H1 (cell line): ENCODE measurements around the gene SLC35A3. TPM values are rescaled to one million over a fixed set of nuclear protein-coding genes. Genes with fewer than 3 reads are reported as not detected.
A peak's percentile ranks its signal among the peaks of the same experiment; 100 is the strongest.

Experiments used
- CTCF ChIA-PET: fragments of 300-600 bp; sonication (Branson Sonifier 250); formaldehyde crosslinking; loops from one replicate; lab custom pipeline; 2021; ENCODE audit not compliant: partially characterized antibody; lab: Charles Lee
- POLR2A ChIA-PET: fragments of 300-600 bp; sonication (Branson Sonifier 250); formaldehyde crosslinking; loops from one replicate; lab custom pipeline; 2021; ENCODE audit warnings: inconsistent platforms; ENCODE audit not compliant: partially characterized antibody; lab: Charles Lee
- DNase-seq, 2 experiments: peaks; one replicate each; pipeline versions ENCODE4 v3.0.0 to v3.0.0-alpha.2; 2010 to 2022; ENCODE audit warnings: low spot score in 2 of 2, low read depth in 1 of 2, mixed read lengths in 1 of 2
- FAIRE-seq: peaks from 2 replicates; lab custom pipeline; 2011; peaks lifted over from hg19 to GRCh38; lab: Jason Lieb, UNC
- H2AFZ ChIP-seq: 2 replicates; pipeline ENCODE4 v1.8.1; 2012; ENCODE audit warnings: low read length, inconsistent platforms
- H2AK5ac ChIP-seq: 2 replicates; pipeline ENCODE4 v1.6.1; 2013; ENCODE audit warnings: low read depth, low read length
- H2BK120ac ChIP-seq: replicated peaks from 2 replicates; pipeline ENCODE3; 2013; ENCODE audit warnings: low read depth, low read length, inconsistent platforms
- H2BK12ac ChIP-seq: 2 replicates; pipeline ENCODE4 v1.6.1; 2013; ENCODE audit warnings: low read depth, low read length
- H2BK15ac ChIP-seq: 2 replicates; pipeline ENCODE4 v1.6.1; 2013; ENCODE audit warnings: low read length
- H2BK20ac ChIP-seq: 2 replicates; pipeline ENCODE4 v1.6.1; 2013; ENCODE audit warnings: low read length
- H2BK5ac ChIP-seq: 2 replicates; pipeline ENCODE4 v1.6.1; 2013; ENCODE audit warnings: low read depth, low read length
- H3K14ac ChIP-seq: 2 replicates; pipeline ENCODE4 v1.6.1; 2013; ENCODE audit warnings: inconsistent platforms; ENCODE audit not compliant: insufficient read length
- H3K18ac ChIP-seq: 2 replicates; pipeline ENCODE4 v1.6.1; 2013; ENCODE audit warnings: low read length; ENCODE audit errors: extremely low read depth
- H3K23ac ChIP-seq: 2 replicates; pipeline ENCODE4 v1.6.1; 2013; ENCODE audit warnings: inconsistent platforms; ENCODE audit not compliant: insufficient read length
- H3K23me2 ChIP-seq: 2 replicates; pipeline ENCODE4 v1.6.1; 2013; ENCODE audit warnings: low read depth, low read length
- H3K27ac ChIP-seq: 2 replicates; pipeline ENCODE4 v1.6.1; 2011; ENCODE audit warnings: low read depth, low read length, inconsistent platforms
- H3K27me3 ChIP-seq, 4 experiments: replicated peaks in 1 of 4; 1 replicate in 1 of 4; 2 replicates in 3 of 4; pipeline versions ENCODE4 v1.6.1 to v1.8.1; 2011 to 2013; ENCODE audit warnings: low read length in 3 of 4, mild to moderate bottlenecking in 3 of 4, inconsistent platforms in 2 of 4, mixed read lengths in 2 of 4, moderate library complexity in 1 of 4; ENCODE audit not compliant: control insufficient read depth in 3 of 4, insufficient read depth in 3 of 4; ENCODE audit errors: extremely low read depth in 1 of 4
- H3K36me3 ChIP-seq, 4 experiments: 2 replicates each; pipeline versions ENCODE4 v1.6.1 to v1.8.1; 2011 to 2013; ENCODE audit warnings: mild to moderate bottlenecking in 4 of 4, low read length in 3 of 4, moderate library complexity in 2 of 4, control low read depth in 1 of 4, inconsistent platforms in 1 of 4; ENCODE audit not compliant: insufficient read depth in 4 of 4, control insufficient read depth in 2 of 4
- H3K4ac ChIP-seq: replicated peaks from 2 replicates; pipeline ENCODE3; 2013; ENCODE audit warnings: low read length, low read depth, mixed read lengths, inconsistent platforms; ENCODE audit not compliant: insufficient read length
- H3K4me1 ChIP-seq, 4 experiments: replicated peaks in 1 of 4; 1 replicate in 1 of 4; 2 replicates in 3 of 4; pipeline versions ENCODE4 v1.6.1 to v1.8.1; 2011 to 2013; ENCODE audit warnings: low read length in 3 of 4, inconsistent platforms in 2 of 4, mixed read lengths in 1 of 4; ENCODE audit not compliant: insufficient read depth in 4 of 4, control insufficient read depth in 3 of 4
- H3K4me2 ChIP-seq, 2 experiments: 2 replicates each; pipeline versions ENCODE4 v1.6.1 to v1.8.1; 2011 to 2013; ENCODE audit warnings: low read depth in 2 of 2, low read length in 2 of 2, control low read depth in 1 of 2, inconsistent platforms in 1 of 2, mild to moderate bottlenecking in 1 of 2; ENCODE audit not compliant: insufficient read depth in 1 of 2
- H3K4me3 ChIP-seq, 4 experiments: fragments of 200-600, 300-600 bp in 1 of 4; sonication (generic), shearing (Covaris generic), sonication (Bioruptor Twin) in 1 of 4; 2 replicates each; pipeline versions ENCODE4 v1.5.1 to v1.8.1; 2011 to 2016; ENCODE audit warnings: low read length in 4 of 4, low read depth in 3 of 4, control low read depth in 2 of 4, inconsistent platforms in 2 of 4, mild to moderate bottlenecking in 2 of 4, mixed read lengths in 1 of 4, moderate library complexity in 1 of 4; ENCODE audit not compliant: insufficient read depth in 2 of 4; ENCODE audit errors: extremely low read depth in 1 of 4
- H3K56ac ChIP-seq: replicated peaks from 2 replicates; pipeline ENCODE3; 2013; ENCODE audit warnings: low read depth, mild to moderate bottlenecking, mixed read lengths, low read length, inconsistent platforms; ENCODE audit not compliant: insufficient read length
- H3K79me1 ChIP-seq: 2 replicates; pipeline ENCODE4 v1.6.1; 2013; ENCODE audit warnings: low read depth, low read length, control low read depth
- H3K79me2 ChIP-seq, 2 experiments: 2 replicates each; pipeline versions ENCODE4 v1.6.1 to v1.8.1; 2012 to 2013; ENCODE audit warnings: low read length in 2 of 2, mild to moderate bottlenecking in 2 of 2, inconsistent platforms in 1 of 2; ENCODE audit not compliant: insufficient read depth in 2 of 2, control insufficient read depth in 1 of 2
- H3K9ac ChIP-seq, 4 experiments: replicated peaks in 1 of 4; 1 replicate in 1 of 4; 2 replicates in 3 of 4; pipeline versions ENCODE4 v1.6.1 to v1.8.1; 2011 to 2013; ENCODE audit warnings: low read depth in 3 of 4, low read length in 3 of 4, control low read depth in 2 of 4, mild to moderate bottlenecking in 2 of 4, moderate library complexity in 2 of 4, inconsistent platforms in 1 of 4; ENCODE audit errors: extremely low read depth in 1 of 4
- H3K9me3 ChIP-seq, 2 experiments: 2 replicates each; pipeline versions ENCODE4 v1.6.1 to v1.8.1; 2012 to 2013; ENCODE audit warnings: mild to moderate bottlenecking in 2 of 2, moderate library complexity in 2 of 2, control low read depth in 1 of 2, inconsistent platforms in 1 of 2, low read depth in 1 of 2, low read length in 1 of 2, mixed read lengths in 1 of 2; ENCODE audit not compliant: insufficient read depth in 2 of 2
- H4K20me1 ChIP-seq, 2 experiments: replicated peaks in 1 of 2; 2 replicates each; pipeline versions ENCODE3 to v1.8.1; 2011 to 2013; ENCODE audit warnings: inconsistent platforms in 2 of 2, low read length in 2 of 2, mild to moderate bottlenecking in 1 of 2; ENCODE audit not compliant: insufficient read depth in 2 of 2, control insufficient read depth in 1 of 2
- H4K5ac ChIP-seq: 2 replicates; pipeline ENCODE4 v1.6.1; 2013; ENCODE audit warnings: low read length, low read depth, mixed read lengths, inconsistent platforms; ENCODE audit not compliant: insufficient read length
- H4K8ac ChIP-seq: 2 replicates; pipeline ENCODE4 v1.8.0; 2013; ENCODE audit warnings: mild to moderate bottlenecking, moderate library complexity, low read length, inconsistent platforms; ENCODE audit not compliant: insufficient read depth; ENCODE audit errors: extremely low read depth
- H4K91ac ChIP-seq: replicated peaks from 2 replicates; pipeline ENCODE3; 2013; ENCODE audit warnings: low read length, mixed read lengths, inconsistent platforms; ENCODE audit not compliant: insufficient read length
- EP300 ChIP-seq, 2 experiments: IDR thresholded peaks; 1 replicate in 1 of 2; 2 replicates in 1 of 2; pipeline ENCODE4 v1.6.1; 2011 to 2012; ENCODE audit warnings: low read depth in 2 of 2, low read length in 2 of 2, mild to moderate bottlenecking in 2 of 2, borderline replicate concordance in 1 of 2, inconsistent platforms in 1 of 2, moderate library complexity in 1 of 2
- FOSL1 ChIP-seq: IDR thresholded peaks from 2 replicates; pipeline ENCODE4 v1.6.1; 2011; ENCODE audit warnings: mild to moderate bottlenecking, low read depth, low read length, moderate library complexity; ENCODE audit not compliant: insufficient read depth
- GABPA ChIP-seq: IDR thresholded peaks from 2 replicates; pipeline ENCODE4 v1.6.1; 2011; ENCODE audit warnings: mild to moderate bottlenecking, low read length, moderate library complexity, borderline replicate concordance; ENCODE audit not compliant: insufficient read depth
- POLR2A ChIP-seq, 2 experiments: IDR thresholded peaks; 1 replicate in 1 of 2; 2 replicates in 1 of 2; pipeline ENCODE4 v1.6.1; 2011; ENCODE audit warnings: low read depth in 2 of 2, low read length in 2 of 2, mild to moderate bottlenecking in 2 of 2; ENCODE audit errors: control extremely low read depth in 1 of 2
- SIN3A ChIP-seq, 2 experiments: IDR thresholded peaks in 1 of 2; conservative IDR thresholded peaks in 1 of 2; 2 replicates each; pipeline ENCODE4 v1.6.1; 2011 to 2012; ENCODE audit warnings: low read length in 2 of 2, improper control_type of control experiment in 1 of 2, low read depth in 1 of 2, mild to moderate bottlenecking in 1 of 2
- WGBS, 2 experiments: shearing (Covaris generic) in 1 of 2; methylation state at CpG; one replicate each; pipeline versions ENCODE4 v1.1.6 to v1.1.7; 2013 to 2015; ENCODE audit warnings: low lambda C conversion rate in 2 of 2, mixed read lengths in 2 of 2, inconsistent platforms in 1 of 2, low coverage in 1 of 2, missing lambda C conversion rate in 1 of 2; ENCODE audit not compliant: insufficient replicate concordance in 2 of 2, insufficient coverage in 1 of 2, insufficient read length in 1 of 2; ENCODE audit errors: extremely low coverage in 1 of 2, missing lambda C conversion rate in 1 of 2; 5-methylcytosine and 5-hydroxymethylcytosine counted together
- polyA plus RNA-seq, 7 experiments: library from polyadenylated mRNA; depleted of rRNA in 3 of 7; stranded (reverse) in 5 of 7; unstranded in 2 of 7; fragments of >200 nt in 5 of 7; fragments of 200-250 nt in 2 of 7; gene quantifications; 1 replicate in 5 of 7; 2 replicates in 1 of 7; 4 replicates in 1 of 7; pipeline versions ENCODE4 v1.2.1 to v1.2.3, GENCODE V29; 2011 to 2013; ENCODE audit warnings: missing spikeins in 2 of 7, mixed read lengths in 2 of 7
- total RNA-seq: library from RNA; stranded (reverse); fragmentation: NEBNext Ultra II Directional; extraction: Animal tissue kit (Norgen Biotek cat#: 25700); gene quantifications from 2 replicates; pipeline ENCODE4 v1.2.1, GENCODE V29; 2021
- TF ChIP-seq, protein P1 (sequence below): IDR thresholded peaks from 2 replicates; pipeline ENCODE4 v1.6.1; 2011; ENCODE audit warnings: low read depth, mild to moderate bottlenecking, low read length; ENCODE audit not compliant: insufficient read depth

Gene SLC35A3
- total and polyA plus RNA-seq, 2 of the 8 experiments (the other 6 are each of a cell fraction or from before 2014, with no cell fraction given) = 3.0 to 13.8 TPM

DNA sequence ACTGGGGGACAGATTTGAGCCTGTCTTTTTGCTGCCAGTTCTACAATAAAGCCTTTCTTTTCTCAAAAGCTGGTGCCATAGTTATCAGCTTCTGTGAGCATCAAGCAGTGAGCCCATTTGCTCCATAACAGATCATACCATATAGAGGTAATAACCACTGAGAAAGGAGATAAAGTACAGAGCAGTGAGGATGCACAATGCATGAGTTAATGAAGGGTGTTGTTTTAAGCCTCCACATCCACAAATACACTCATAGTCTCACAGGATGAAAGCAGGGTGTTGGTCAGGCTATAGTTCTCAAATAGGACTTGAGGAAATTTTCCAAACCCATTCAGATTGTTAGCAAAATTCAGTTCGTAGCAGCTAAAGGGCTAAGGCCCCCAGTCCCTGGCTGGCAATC lies 25.6 kb upstream of the SLC35A3 start:
- Histone ChIP-seq H2BK120ac (no peak overlapping the region), H2BK20ac (no peak overlapping the region), H3K14ac (no peak overlapping the region), H3K4me3 (no peak overlapping the region), H2AFZ (peak overlapping the region; percentile 72), H4K91ac (no peak overlapping the region), H3K9me3 (no peaks in the 10 kb centered on the region), H3K23ac (no peak overlapping the region), H3K4ac (no peak overlapping the region), H2BK15ac (no peak overlapping the region), H3K4me1 (no peaks in the 10 kb centered on the region), H4K20me1 (no peaks in the 10 kb centered on the region), H2BK12ac (no peak overlapping the region), H3K18ac (no peak overlapping the region), H3K27me3 (no peaks in the 10 kb centered on the region), H2AK5ac (no peak overlapping the region), H3K27ac (no peak overlapping the region), H3K9ac (no peak overlapping the region), H3K56ac (no peak overlapping the region), H4K8ac (no peak overlapping the region), H3K4me2 (no peak overlapping the region), H3K79me2 (no peaks in the 10 kb centered on the region), H3K23me2 (no peaks in the 10 kb centered on the region), H4K5ac (no peak overlapping the region), H3K79me1 (no peaks in the 10 kb centered on the region), H2BK5ac (no peak overlapping the region), H3K36me3 (no peaks in the 10 kb centered on the region)
- WGBS, 2 experiments = 79% methylated on average over 1 of the region's 1 CpG; no CpG with 5 or more reads in 1 of the 2 experiments
- no peak for FAIRE-seq
- TF ChIP-seq SIN3A (conservative IDR thresholded peaks at IDR 0.05 in 1 of 2, IDR thresholded peaks at IDR 0.05 in 1 of 2; ENCODE audit: low read depth in 1 of 2, low read length in 2 of 2) (no peak), GABPA (no peak), POLR2A (IDR thresholded peaks at IDR 0.05; ENCODE audit: control extremely low read depth in 1 of 2, low read depth in 2 of 2, low read length in 2 of 2) (no peak), EP300 (IDR thresholded peaks at IDR 0.05; ENCODE audit: borderline replicate concordance in 1 of 2, low read depth in 2 of 2, low read length in 2 of 2) (no peak), FOSL1 (no peak)
- TF ChIP-seq, protein P1, sequence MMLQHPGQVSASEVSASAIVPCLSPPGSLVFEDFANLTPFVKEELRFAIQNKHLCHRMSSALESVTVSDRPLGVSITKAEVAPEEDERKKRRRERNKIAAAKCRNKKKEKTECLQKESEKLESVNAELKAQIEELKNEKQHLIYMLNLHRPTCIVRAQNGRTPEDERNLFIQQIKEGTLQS = no peak
- POLR2A ChIA-PET = interaction anchor here (1.5 kb wide), 1 partner anchor 26 kb away, joined by 5 read pairs; the partner anchor contains the start of gene SLC35A3
- CTCF ChIA-PET = interaction anchor here (0.8 kb wide), 1 partner anchor 14 kb away, joined by 4 read pairs; no protein-coding TSS in a partner anchor
- no peak for DNase-seq
